Memory B cell (primary cell): ENCODE results near the gene NECTIN3.

Experiments
- ATAC-seq: fragments of 150-1000 bp; cut with Tn5 transposase; 2 replicates; pipeline ENCODE4 v1.10.0; 2021; ENCODE audit warnings: low read depth, mild to moderate bottlenecking, moderate library complexity
- DNase-seq, 2 donors: peaks; one replicate each; pipeline ENCODE4 v3.0.0; 2022; ENCODE audit warnings: low spot score in 2 of 2
- H3K27ac Mint-ChIP-seq: one replicate; pipeline ENCODE4 v1.8.0; 2022; ENCODE audit warnings: mild to moderate bottlenecking, moderate library complexity, mixed read lengths
- H3K27me3 Mint-ChIP-seq: one replicate; pipeline ENCODE4 v1.8.0; 2022; ENCODE audit warnings: mixed read lengths
- H3K36me3 Mint-ChIP-seq: one replicate; pipeline ENCODE4 v1.8.0; 2022; ENCODE audit warnings: mild to moderate bottlenecking, mixed read lengths
- H3K4me1 Mint-ChIP-seq: one replicate; pipeline ENCODE4 v1.8.0; 2022; ENCODE audit warnings: mixed read lengths
- H3K4me3 Mint-ChIP-seq: one replicate; pipeline ENCODE4 v1.8.0; 2022; ENCODE audit warnings: mild to moderate bottlenecking, moderate library complexity, mixed read lengths
- H3K9me3 Mint-ChIP-seq: one replicate; pipeline ENCODE4 v1.8.0; 2022; ENCODE audit warnings: mixed read lengths

The NECTIN3 gene

GRCh38 chr3:111071257-111072030 is at the start of gene NECTIN3:
Gene NECTIN3, plus strand, starts transcription at chr3:111071816. Its CDS starts 202 bp downstream, at chr3:111072018.
- H3K27ac Mint-ChIP-seq, result peak within 1 kb of the TSS; percentile 22
- H3K4me1 Mint-ChIP-seq, result peaks cover 23% of the 10 kb centered on the region
- ATAC-seq, result peak; percentile 84
- peaks cover 3% of the 10 kb centered on the region for H3K36me3 Mint-ChIP-seq
- peak within 1 kb of the TSS; percentile 87 for H3K4me3 Mint-ChIP-seq
- H3K27me3 Mint-ChIP-seq, result peaks cover 25% of the 10 kb centered on the region
- no peaks in the 10 kb centered on the region for H3K9me3 Mint-ChIP-seq
- peak; percentile 16 for DNase-seq

GRCh38 chr3:111027868-111028267 is 43.7 kb upstream of the NECTIN3 start:
- H3K27ac Mint-ChIP-seq, result no peak overlapping the region
- H3K4me1 Mint-ChIP-seq, result no peaks in the 10 kb centered on the region
- no peaks in the 10 kb centered on the region for H3K36me3 Mint-ChIP-seq
- no peaks in the 10 kb centered on the region for H3K9me3 Mint-ChIP-seq
- ATAC-seq, result no peak
- no peak for DNase-seq
- no peak overlapping the region for H3K4me3 Mint-ChIP-seq
- H3K27me3 Mint-ChIP-seq, result no peaks in the 10 kb centered on the region

GRCh38 chr3:111031538-111031937 is 40.1 kb upstream of the NECTIN3 start:
- DNase-seq (no peak), ATAC-seq (no peak)
- Mint-ChIP-seq H3K27ac (no peak overlapping the region), H3K27me3 (no peaks in the 10 kb centered on the region), H3K4me3 (no peak overlapping the region), H3K9me3 (peaks cover 6% of the 10 kb centered on the region), H3K4me1 (no peaks in the 10 kb centered on the region), H3K36me3 (no peaks in the 10 kb centered on the region)

GRCh38 chr3:111032677-111033076 is 38.9 kb upstream of the NECTIN3 start:
- no peaks in the 10 kb centered on the region for H3K27me3 Mint-ChIP-seq
- ATAC-seq (no peak), DNase-seq (no peak)
- H3K4me1 Mint-ChIP-seq, result no peaks in the 10 kb centered on the region
- peaks cover 10% of the 10 kb centered on the region for H3K9me3 Mint-ChIP-seq
- no peaks in the 10 kb centered on the region for H3K36me3 Mint-ChIP-seq
- H3K4me3 Mint-ChIP-seq, result no peak overlapping the region
- no peak overlapping the region for H3K27ac Mint-ChIP-seq

- Mint-ChIP-seq H3K27ac (no peak overlapping the region), H3K9me3 (peaks cover 11% of the 10 kb centered on the region), H3K4me1 (no peaks in the 10 kb centered on the region), H3K4me3 (no peak overlapping the region), H3K27me3 (no peaks in the 10 kb centered on the region), H3K36me3 (no peaks in the 10 kb centered on the region)
- no peak for ATAC-seq
- no peak for DNase-seq
These were observed 38.1 kb upstream of the NECTIN3 start for GRCh38 chr3:111033470-111034050.

- Mint-ChIP-seq H3K27ac (no peak overlapping the region), H3K36me3 (no peaks in the 10 kb centered on the region), H3K4me1 (no peaks in the 10 kb centered on the region), H3K4me3 (no peak overlapping the region), H3K9me3 (peaks cover 11% of the 10 kb centered on the region), H3K27me3 (peaks cover 2% of the 10 kb centered on the region)
- DNase-seq (no peak), ATAC-seq (no peak)
These were observed 36.3 kb upstream of the NECTIN3 start for GRCh38 chr3:111035316-111035715.

GRCh38 chr3:111035902-111036301 is 35.7 kb upstream of the NECTIN3 start:
- no peak overlapping the region for H3K4me3 Mint-ChIP-seq
- no peaks in the 10 kb centered on the region for H3K36me3 Mint-ChIP-seq
- H3K9me3 Mint-ChIP-seq, result peaks cover 11% of the 10 kb centered on the region
- DNase-seq (no peak), ATAC-seq (no peak)
- peaks cover 2% of the 10 kb centered on the region for H3K27me3 Mint-ChIP-seq
- H3K27ac Mint-ChIP-seq, result no peak overlapping the region
- H3K4me1 Mint-ChIP-seq, result no peaks in the 10 kb centered on the region

GRCh38 chr3:111040959-111041358 is 30.7 kb upstream of the NECTIN3 start:
- H3K9me3 Mint-ChIP-seq, result peaks cover 8% of the 10 kb centered on the region
- H3K27me3 Mint-ChIP-seq, result peaks cover 2% of the 10 kb centered on the region

GRCh38 chr3:111045564-111045963 is 26.1 kb upstream of the NECTIN3 start:
- no peak overlapping the region for H3K4me3 Mint-ChIP-seq
- no peaks in the 10 kb centered on the region for H3K9me3 Mint-ChIP-seq
- ATAC-seq (no peak), DNase-seq (no peak)
- no peaks in the 10 kb centered on the region for H3K27me3 Mint-ChIP-seq
- no peaks in the 10 kb centered on the region for H3K36me3 Mint-ChIP-seq
- H3K27ac Mint-ChIP-seq, result no peak overlapping the region
- H3K4me1 Mint-ChIP-seq, result no peaks in the 10 kb centered on the region

More at GRCh38 chr3:111040959-111041358, 30.7 kb upstream of the NECTIN3 start:
- ATAC-seq (no peak), DNase-seq (no peak)
- H3K4me1 Mint-ChIP-seq, result no peaks in the 10 kb centered on the region
- no peak overlapping the region for H3K4me3 Mint-ChIP-seq
- H3K27ac Mint-ChIP-seq, result no peak overlapping the region
- no peaks in the 10 kb centered on the region for H3K36me3 Mint-ChIP-seq

GRCh38 chr3:111047042-111047441 is 24.6 kb upstream of the NECTIN3 start:
- Mint-ChIP-seq H3K4me1 (peaks cover 2% of the 10 kb centered on the region), H3K36me3 (no peaks in the 10 kb centered on the region), H3K9me3 (no peaks in the 10 kb centered on the region), H3K4me3 (no peak overlapping the region), H3K27ac (no peak overlapping the region), H3K27me3 (no peaks in the 10 kb centered on the region)
- no peak for ATAC-seq
- no peak for DNase-seq

GRCh38 chr3:111047812-111048435 is 23.7 kb upstream of the NECTIN3 start:
- Mint-ChIP-seq H3K9me3 (no peaks in the 10 kb centered on the region), H3K27ac (no peak overlapping the region), H3K4me3 (no peak overlapping the region), H3K36me3 (no peaks in the 10 kb centered on the region), H3K27me3 (no peaks in the 10 kb centered on the region), H3K4me1 (peaks cover 2% of the 10 kb centered on the region)
- no peak for DNase-seq
- no peak for ATAC-seq

GRCh38 chr3:111051354-111051753 is 20.3 kb upstream of the NECTIN3 start:
- Mint-ChIP-seq H3K36me3 (no peaks in the 10 kb centered on the region), H3K9me3 (peaks cover 3% of the 10 kb centered on the region), H3K4me3 (no peak overlapping the region), H3K4me1 (peaks cover 2% of the 10 kb centered on the region), H3K27me3 (peaks cover 9% of the 10 kb centered on the region), H3K27ac (no peak overlapping the region)
- no peak for DNase-seq
- ATAC-seq, result peak; percentile 26

GRCh38 chr3:111068574-111068973 is 3.0 kb upstream of the NECTIN3 start:
- DNase-seq, result no peak
- no peak for ATAC-seq
- Mint-ChIP-seq H3K4me1 (peaks cover 23% of the 10 kb centered on the region), H3K36me3 (peaks cover 3% of the 10 kb centered on the region), H3K27ac (no peak overlapping the region), H3K4me3 (no peak overlapping the region), H3K27me3 (peaks cover 21% of the 10 kb centered on the region), H3K9me3 (no peaks in the 10 kb centered on the region)

GRCh38 chr3:111069974-111070771 is 1.4 kb upstream of the NECTIN3 start:
- H3K4me3 Mint-ChIP-seq, result peak overlapping the region; percentile 87
- DNase-seq (no peak), ATAC-seq (no peak)
- peaks cover 23% of the 10 kb centered on the region for H3K4me1 Mint-ChIP-seq
- H3K36me3 Mint-ChIP-seq, result peaks cover 3% of the 10 kb centered on the region
- peak overlapping the region; percentile 22 for H3K27ac Mint-ChIP-seq
- no peaks in the 10 kb centered on the region for H3K9me3 Mint-ChIP-seq
- peaks cover 23% of the 10 kb centered on the region for H3K27me3 Mint-ChIP-seq
